ENCODE results near the gene APOLD1.

GRCh38 chr12:12790956-12791355 is 5.5 kb downstream of the APOLD1 start:
- no peak for TF ChIP-seq CTCF (conservative IDR thresholded peaks at IDR 0.05; ENCODE audit: low read depth, low read length)
- no peak for TF ChIP-seq POLR2A (IDR thresholded peaks at IDR 0.05; ENCODE audit: low read depth, low read length)
- no peak for TF ChIP-seq SMC3 (IDR thresholded peaks at IDR 0.05; ENCODE audit: low read depth, low read length)
- TF ChIP-seq RCOR1 (IDR thresholded peaks at IDR 0.05; ENCODE audit: insufficient replicate concordance, low read length): no peak
- TF ChIP-seq RFX5 (IDR thresholded peaks at IDR 0.05; ENCODE audit: low read depth, low read length): no peak
- TF ChIP-seq RAD21 (IDR thresholded peaks at IDR 0.05; ENCODE audit: low read length): no peak
- no peak for TF ChIP-seq CEBPB (IDR thresholded peaks at IDR 0.05; ENCODE audit: low read depth, low read length)
- TF ChIP-seq MXI1 (IDR thresholded peaks at IDR 0.05; ENCODE audit: borderline replicate concordance, low read depth, low read length): no peak
- no peak for TF ChIP-seq CHD1 (IDR thresholded peaks at IDR 0.05; ENCODE audit: low read depth, low read length)
- no peak for TF ChIP-seq MAFK (IDR thresholded peaks at IDR 0.05; ENCODE audit: low read depth, low read length)
- TF ChIP-seq FOS (IDR thresholded peaks at IDR 0.05; ENCODE audit: low read depth, low read length): no peak
- no peak for TF ChIP-seq MAZ (IDR thresholded peaks at IDR 0.05; ENCODE audit: borderline replicate concordance, low read depth, low read length)

All from IMR-90 (cell line).